Measurements from ENCODE around the gene FAM13B.
"Not testable (repeated sequence)": the region's sequence is repeated elsewhere in the genome, so short reads cannot be mapped to it uniquely, and the experiment has no call there.

Gene FAM13B

GRCh38 chr5:138025285-138025684, 7.6 kb downstream of the FAM13B start:
- H3K27me3 Mint-ChIP-seq: no peaks in the 10 kb centered on the region
- no peaks in the 10 kb centered on the region for H3K9me3 Mint-ChIP-seq
- no peak overlapping the region for H3K27ac Mint-ChIP-seq
- no peak overlapping the region for H3K4me3 Mint-ChIP-seq
- H3K4me1 Mint-ChIP-seq (ENCODE audit: low read depth): peaks cover 82% of the 10 kb centered on the region
- peaks cover 44% of the 10 kb centered on the region for H3K36me3 Mint-ChIP-seq (ENCODE audit: low read depth)
- no peak for DNase-seq

- H3K27me3 Mint-ChIP-seq: no peaks in the 10 kb centered on the region
- peak overlapping the region; percentile 44 for H3K27ac Mint-ChIP-seq
- peaks cover 48% of the 10 kb centered on the region for H3K36me3 Mint-ChIP-seq (ENCODE audit: low read depth)
- no peaks in the 10 kb centered on the region for H3K9me3 Mint-ChIP-seq
- no peak overlapping the region for H3K4me3 Mint-ChIP-seq
- DNase-seq: no peak
- peaks cover 70% of the 10 kb centered on the region for H3K4me1 Mint-ChIP-seq (ENCODE audit: low read depth)
These were observed 8.8 kb downstream of the FAM13B start for GRCh38 chr5:138024117-138024516.

- Mint-ChIP-seq H3K9me3 (no peaks in the 10 kb centered on the region), H3K4me3 (no peak overlapping the region), H3K27me3 (no peaks in the 10 kb centered on the region), H3K36me3 (ENCODE audit: low read depth) (peaks cover 50% of the 10 kb centered on the region), H3K27ac (no peak overlapping the region), H3K4me1 (ENCODE audit: low read depth) (peaks cover 59% of the 10 kb centered on the region)
- DNase-seq: no peak
These were observed 10.0 kb downstream of the FAM13B start for GRCh38 chr5:138022912-138023311.

GRCh38 chr5:138021771-138022170, 11.1 kb downstream of the FAM13B start:
- no peak overlapping the region for H3K27ac Mint-ChIP-seq
- H3K27me3 Mint-ChIP-seq: no peaks in the 10 kb centered on the region
- no peaks in the 10 kb centered on the region for H3K9me3 Mint-ChIP-seq
- no peak overlapping the region for H3K4me3 Mint-ChIP-seq
- peaks cover 51% of the 10 kb centered on the region for H3K36me3 Mint-ChIP-seq (ENCODE audit: low read depth)
- H3K4me1 Mint-ChIP-seq (ENCODE audit: low read depth): peaks cover 52% of the 10 kb centered on the region
- no peak for DNase-seq

- peaks cover 75% of the 10 kb centered on the region for H3K36me3 Mint-ChIP-seq (ENCODE audit: low read depth)
- no peak overlapping the region for H3K4me3 Mint-ChIP-seq
- no peak for DNase-seq
- H3K27me3 Mint-ChIP-seq: no peaks in the 10 kb centered on the region
- H3K27ac Mint-ChIP-seq: no peak overlapping the region
- peaks cover 33% of the 10 kb centered on the region for H3K4me1 Mint-ChIP-seq (ENCODE audit: low read depth)
- no peaks in the 10 kb centered on the region for H3K9me3 Mint-ChIP-seq
These were observed 14.0 kb downstream of the FAM13B start for GRCh38 chr5:138018849-138019248.

GRCh38 chr5:138015916-138016315, 17.0 kb downstream of the FAM13B start:
- no peak overlapping the region for H3K4me3 Mint-ChIP-seq
- DNase-seq: no peak
- no peaks in the 10 kb centered on the region for H3K9me3 Mint-ChIP-seq
- peaks cover 11% of the 10 kb centered on the region for H3K4me1 Mint-ChIP-seq (ENCODE audit: low read depth)
- no peaks in the 10 kb centered on the region for H3K27me3 Mint-ChIP-seq
- H3K36me3 Mint-ChIP-seq (ENCODE audit: low read depth): peaks cover 90% of the 10 kb centered on the region
- H3K27ac Mint-ChIP-seq: no peak overlapping the region

GRCh38 chr5:138011991-138012390, 20.9 kb downstream of the FAM13B start:
- Mint-ChIP-seq H3K27me3 (no peaks in the 10 kb centered on the region), H3K4me1 (ENCODE audit: low read depth) (peaks cover 6% of the 10 kb centered on the region), H3K36me3 (ENCODE audit: low read depth) (peaks cover 90% of the 10 kb centered on the region), H3K9me3 (no peaks in the 10 kb centered on the region), H3K27ac (no peak overlapping the region), H3K4me3 (no peak overlapping the region)
- DNase-seq: no peak

GRCh38 chr5:138000102-138000723, 32.7 kb downstream of the FAM13B start:
- Mint-ChIP-seq H3K4me3 (no peak overlapping the region), H3K27ac (no peak overlapping the region), H3K27me3 (no peaks in the 10 kb centered on the region), H3K4me1 (ENCODE audit: low read depth) (peaks cover 46% of the 10 kb centered on the region), H3K36me3 (ENCODE audit: low read depth) (peaks cover 70% of the 10 kb centered on the region), H3K9me3 (peaks cover 19% of the 10 kb centered on the region)
- DNase-seq: no peak

GRCh38 chr5:137997726-137998213, 35.1 kb downstream of the FAM13B start:
- Mint-ChIP-seq H3K9me3 (peaks cover 19% of the 10 kb centered on the region), H3K4me3 (no peak overlapping the region), H3K4me1 (ENCODE audit: low read depth) (peaks cover 53% of the 10 kb centered on the region), H3K27me3 (no peaks in the 10 kb centered on the region), H3K36me3 (ENCODE audit: low read depth) (peaks cover 65% of the 10 kb centered on the region), H3K27ac (peak overlapping the region; percentile 91)
- no peak for DNase-seq

GRCh38 chr5:137995749-137996128, 37.1 kb downstream of the FAM13B start:
- no peak for DNase-seq
- peaks cover 56% of the 10 kb centered on the region for H3K4me1 Mint-ChIP-seq (ENCODE audit: low read depth)
- no peak overlapping the region for H3K27ac Mint-ChIP-seq
- H3K27me3 Mint-ChIP-seq: no peaks in the 10 kb centered on the region
- no peak overlapping the region for H3K4me3 Mint-ChIP-seq
- H3K36me3 Mint-ChIP-seq (ENCODE audit: low read depth): peaks cover 63% of the 10 kb centered on the region
- peaks cover 19% of the 10 kb centered on the region for H3K9me3 Mint-ChIP-seq

- Mint-ChIP-seq H3K4me1 (ENCODE audit: low read depth) (peaks cover 56% of the 10 kb centered on the region), H3K9me3 (peaks cover 19% of the 10 kb centered on the region), H3K27ac (no peak overlapping the region), H3K4me3 (no peak overlapping the region), H3K27me3 (no peaks in the 10 kb centered on the region), H3K36me3 (ENCODE audit: low read depth) (peaks cover 58% of the 10 kb centered on the region)
- DNase-seq: no peak
These were observed 37.7 kb downstream of the FAM13B start for GRCh38 chr5:137995077-137995748.

GRCh38 chr5:137994556-137994955, 38.3 kb downstream of the FAM13B start:
- Mint-ChIP-seq H3K9me3 (peaks cover 16% of the 10 kb centered on the region), H3K27ac (no peak overlapping the region), H3K36me3 (ENCODE audit: low read depth) (peaks cover 51% of the 10 kb centered on the region), H3K4me3 (no peak overlapping the region), H3K27me3 (no peaks in the 10 kb centered on the region), H3K4me1 (ENCODE audit: low read depth) (peaks cover 53% of the 10 kb centered on the region)
- DNase-seq: no peak

- peaks cover 12% of the 10 kb centered on the region for H3K4me1 Mint-ChIP-seq (ENCODE audit: low read depth)
- peaks cover 55% of the 10 kb centered on the region for H3K36me3 Mint-ChIP-seq (ENCODE audit: low read depth)
- H3K4me3 Mint-ChIP-seq: no peak overlapping the region
- H3K9me3 Mint-ChIP-seq: no peaks in the 10 kb centered on the region
- H3K27me3 Mint-ChIP-seq: no peaks in the 10 kb centered on the region
- no peak overlapping the region for H3K27ac Mint-ChIP-seq
- DNase-seq: no peak
These were observed 43.5 kb downstream of the FAM13B start for GRCh38 chr5:137989419-137989818.

GRCh38 chr5:137975208-137975607, 57.7 kb downstream of the FAM13B start:
- Mint-ChIP-seq H3K4me1 (ENCODE audit: low read depth) (peaks cover 3% of the 10 kb centered on the region), H3K27me3 (no peaks in the 10 kb centered on the region), H3K36me3 (ENCODE audit: low read depth) (peaks cover 69% of the 10 kb centered on the region), H3K27ac (peak overlapping the region; percentile 31), H3K4me3 (no peak overlapping the region), H3K9me3 (peaks cover 3% of the 10 kb centered on the region)
- no peak for DNase-seq

GRCh38 chr5:137970384-137970783, 62.5 kb downstream of the FAM13B start:
- not testable (repeated sequence) for H3K4me3 Mint-ChIP-seq; H3K27me3 Mint-ChIP-seq; H3K4me1 Mint-ChIP-seq (ENCODE audit: low read depth); DNase-seq; H3K9me3 Mint-ChIP-seq; H3K27ac Mint-ChIP-seq
- H3K36me3 Mint-ChIP-seq (ENCODE audit: low read depth): peaks cover 61% of the 10 kb centered on the region

All from activated T-cell treated with anti-CD3 and anti-CD28 coated beads, Interleukin-2, amount 50 U/mL, for 24 hours (primary cell).